HEK293T (cell line): Measurements from ENCODE around the gene TUBA1A.
"Not testable (repeated sequence)": the region's sequence is repeated elsewhere in the genome, so short reads cannot be mapped to it uniquely, and the experiment has no call there.

Experiments
- CTCF ChIA-PET: fragments of 350-600 bp; formaldehyde crosslinking; extraction: SDS; loops from one replicate; lab custom pipeline; 2021; ENCODE audit warnings: antibody characterized with exemption, inconsistent platforms; lab: Yijun Ruan, JAX
- POLR2A ChIA-PET: fragments of 350-600 bp; formaldehyde crosslinking; extraction: SDS; loops from one replicate; lab custom pipeline; 2020; ENCODE audit warnings: antibody characterized with exemption, inconsistent platforms; lab: Yijun Ruan, JAX
- DNase-seq: peaks from one replicate; pipeline ENCODE4 v3.0.0; 2012; ENCODE audit warnings: mixed read lengths; ENCODE audit errors: extremely low spot score
- ARNT ChIP-seq: fragments of 450-650 bp; IDR thresholded peaks from 2 replicates; pipeline ENCODE4 v1.6.1; 2017; ENCODE audit warnings: mild to moderate bottlenecking
- BHLHE40 ChIP-seq: fragments of 450-650 bp; IDR thresholded peaks from 2 replicates; pipeline ENCODE4 v1.6.1; 2016; ENCODE audit warnings: mild to moderate bottlenecking, moderate library complexity, borderline replicate concordance
- CTBP1 ChIP-seq: fragments of 450-650 bp; IDR thresholded peaks from 2 replicates; pipeline ENCODE4 v1.6.1; 2016; ENCODE audit warnings: borderline replicate concordance
- ELF4 ChIP-seq: fragments of 450-650 bp; IDR thresholded peaks from 2 replicates; pipeline ENCODE4 v1.6.1; 2017; ENCODE audit warnings: antibody characterized with exemption
- FOXA1 ChIP-seq: fragments of 450-650 bp; IDR thresholded peaks from 2 replicates; pipeline ENCODE4 v1.6.1; 2016; ENCODE audit warnings: mild to moderate bottlenecking
- FOXK2 ChIP-seq: fragments of 450-650 bp; IDR thresholded peaks from 2 replicates; pipeline ENCODE4 v1.6.1; 2016; ENCODE audit warnings: mild to moderate bottlenecking
- FOXM1 ChIP-seq: fragments of 450-650 bp; IDR thresholded peaks from 2 replicates; pipeline ENCODE4 v1.6.1; 2017; ENCODE audit warnings: mild to moderate bottlenecking, borderline replicate concordance
- HDGF ChIP-seq: fragments of 450-650 bp; IDR thresholded peaks from 2 replicates; pipeline ENCODE4 v1.6.1; 2017; ENCODE audit warnings: antibody characterized with exemption, borderline replicate concordance
- L3MBTL2 ChIP-seq: fragments of 450-650 bp; conservative IDR thresholded peaks from 2 replicates; pipeline ENCODE4 v1.6.1; 2016; ENCODE audit warnings: mild to moderate bottlenecking
- LEF1 ChIP-seq: fragments of 450-650 bp; IDR thresholded peaks from 2 replicates; pipeline ENCODE4 v1.6.1; 2017; ENCODE audit warnings: mild to moderate bottlenecking, borderline replicate concordance
- NFRKB ChIP-seq: fragments of 450-650 bp; IDR thresholded peaks from 2 replicates; pipeline ENCODE4 v1.6.1; 2016; ENCODE audit warnings: mild to moderate bottlenecking, moderate library complexity
- PKNOX1 ChIP-seq: fragments of 450-650 bp; IDR thresholded peaks from 2 replicates; pipeline ENCODE4 v1.6.1; 2016
- SP1 ChIP-seq: fragments of 450-650 bp; IDR thresholded peaks from 2 replicates; pipeline ENCODE4 v1.6.1; 2017
- SUZ12 ChIP-seq: fragments of 450-650 bp; IDR thresholded peaks from 2 replicates; pipeline ENCODE4 v1.6.1; 2016; ENCODE audit warnings: mild to moderate bottlenecking
- TARDBP ChIP-seq: fragments of 450-650 bp; IDR thresholded peaks from 2 replicates; pipeline ENCODE4 v1.6.1; 2016
- ZNF384 ChIP-seq: fragments of 450-650 bp; IDR thresholded peaks from 2 replicates; pipeline ENCODE4 v1.6.1; 2016

TUBA1A gene

GRCh38 chr12:49225576-49226166, 36.8 kb upstream of the TUBA1A start:
- ChIA-PET CTCF (interaction anchor here (0.9 kb wide), 1 partner anchor 37 kb away, joined by 3 read pairs; no protein-coding TSS in a partner anchor), POLR2A (interaction anchor here (1.0 to 8.6 kb wide), 3 partner anchors 10 to 94 kb away, joined by 3 to 72 read pairs (median 5); partner anchors contain the start of gene TUBA1B)
- no peak for DNase-seq
- TF ChIP-seq FOXA1 (no peak), SP1 (no peak), FOXK2 (no peak), LEF1 (no peak), ELF4 (no peak), FOXM1 (no peak)

- DNase-seq: no peak
- ChIA-PET POLR2A (interaction anchor here (2.3 to 8.6 kb wide), 2 partner anchors 9 to 92 kb away, joined by 9 to 72 read pairs; partner anchors contain the start of gene TUBA1B), CTCF (interaction anchor here (1.1 to 1.4 kb wide), 3 partner anchors 9 to 132 kb away, joined by 3 to 6 read pairs (median 4); no protein-coding TSS in a partner anchor)
- no peak for TF ChIP-seq CTBP1
- no peak for TF ChIP-seq FOXK2
- no peak for TF ChIP-seq ARNT
- TF ChIP-seq NFRKB: no peak
- no peak for TF ChIP-seq FOXA1
- no peak for TF ChIP-seq ELF4
- no peak for TF ChIP-seq FOXM1
- TF ChIP-seq SP1: no peak
- no peak for TF ChIP-seq LEF1
- TF ChIP-seq ZNF384: no peak
- TF ChIP-seq TARDBP: no peak
- no peak for TF ChIP-seq BHLHE40
- TF ChIP-seq HDGF: no peak
- no peak for TF ChIP-seq L3MBTL2
- TF ChIP-seq PKNOX1: no peak
- TF ChIP-seq SUZ12: no peak
Measured at GRCh38 chr12:49223590-49224369, 34.9 kb upstream of the TUBA1A start.

GRCh38 chr12:49223122-49223521, 34.2 kb upstream of the TUBA1A start:
- POLR2A ChIA-PET: interaction anchor here (2.3 to 8.6 kb wide), 2 partner anchors 10 to 92 kb away, joined by 9 to 72 read pairs; partner anchors contain the start of gene TUBA1B
- no peak for DNase-seq
- TF ChIP-seq CTBP1: no peak
- TF ChIP-seq ZNF384: no peak
- CTCF ChIA-PET: interaction anchor here (1.1 to 1.4 kb wide), 4 partner anchors 9 to 131 kb away, joined by 3 to 6 read pairs (median 5); no protein-coding TSS in a partner anchor

- ChIA-PET POLR2A (interaction anchor here (8.6 kb wide), 1 partner anchor 89 kb away, joined by 72 read pairs; the partner anchor contains the start of gene TUBA1B), CTCF (no interaction called here)
- TF ChIP-seq NFRKB (no peak), SP1 (no peak)
- no peak for DNase-seq
Measured at GRCh38 chr12:49220972-49221371, 32.1 kb upstream of the TUBA1A start.

- CTCF ChIA-PET: interaction anchor here (0.9 kb wide), 1 partner anchor 16 kb away, joined by 5 read pairs; no protein-coding TSS in a partner anchor
- TF ChIP-seq NFRKB: no peak
- TF ChIP-seq CTBP1: no peak
- no peak for TF ChIP-seq PKNOX1
- TF ChIP-seq ARNT: no peak
- TF ChIP-seq FOXM1: no peak
- no peak for TF ChIP-seq TARDBP
- TF ChIP-seq ZNF384: no peak
- TF ChIP-seq BHLHE40: no peak
- no peak for TF ChIP-seq HDGF
- DNase-seq: no peak
- POLR2A ChIA-PET: interaction anchor here (1.0 kb wide), 1 partner anchor 90 kb away, joined by 4 read pairs; no protein-coding TSS in a partner anchor
Measured at GRCh38 chr12:49219417-49220026, 30.6 kb upstream of the TUBA1A start.

GRCh38 chr12:49212572-49212971, 23.7 kb upstream of the TUBA1A start:
- TF ChIP-seq FOXA1 (no peak), BHLHE40 (no peak), PKNOX1 (no peak), FOXM1 (no peak), FOXK2 (no peak), LEF1 (no peak), CTBP1 (no peak), ARNT (no peak), TARDBP (no peak), NFRKB (no peak), SUZ12 (no peak), L3MBTL2 (no peak), ZNF384 (no peak), SP1 (no peak), HDGF (no peak), ELF4 (no peak)
- DNase-seq: no peak
- POLR2A ChIA-PET: interaction anchor here (4.6 kb wide), 1 partner anchor 82 kb away, joined by 37 read pairs; the partner anchor contains the start of gene TUBA1B
- CTCF ChIA-PET: no interaction called here

GRCh38 chr12:49210703-49211102, 21.8 kb upstream of the TUBA1A start:
- POLR2A ChIA-PET, CTCF ChIA-PET, DNase-seq: not testable (repeated sequence)
